Ascending aorta (tissue), 2 donors: ENCODE results near the gene CLN6. TPM values are rescaled to one million over a fixed set of nuclear protein-coding genes. Genes with fewer than 3 reads are reported as not detected.

Experiments
- DNase-seq, 2 donors: peaks; one replicate each; pipeline ENCODE4 v3.0.0-alpha.2; 2019; ENCODE audit warnings: low spot score in 2 of 2
- H3K27ac ChIP-seq, 2 donors: fragments of 200-600 bp; sonication (generic); one replicate each; pipeline ENCODE4 v1.5.1; 2016 to 2017; ENCODE audit warnings: mild to moderate bottlenecking in 1 of 2
- H3K27me3 ChIP-seq: fragments of 200-600 bp; sonication (generic); one replicate; pipeline ENCODE4 v1.5.1; 2017
- H3K36me3 ChIP-seq, 2 donors: fragments of 200-600 bp; sonication (generic); one replicate each; pipeline ENCODE4 v1.5.1; 2016
- H3K4me1 ChIP-seq, 2 donors: fragments of 200-600 bp; sonication (generic); one replicate each; pipeline ENCODE4 v1.5.1; 2016 to 2017; ENCODE audit warnings: mild to moderate bottlenecking in 1 of 2
- H3K4me3 ChIP-seq, 2 donors: fragments of 200-600 bp; sonication (generic); one replicate each; pipeline ENCODE4 v1.5.1; 2016 to 2017; ENCODE audit warnings: mild to moderate bottlenecking in 1 of 2
- H3K9me3 ChIP-seq, 2 donors: fragments of 200-600 bp; sonication (generic); one replicate each; pipeline ENCODE4 v1.5.1; 2016
- CTCF ChIP-seq, 3 experiments: fragments of 200-600 bp in 2 of 3; fragments of 450-650 bp in 1 of 3; sonication (generic) in 2 of 3; IDR thresholded peaks; one replicate each; pipeline ENCODE4 v1.5.1; 2016 to 2019; ENCODE audit warnings: antibody characterized with exemption in 3 of 3, mild to moderate bottlenecking in 1 of 3, moderate library complexity in 1 of 3
- intact Hi-C: fragments of 100-400 bp; cut with DNase I; formaldehyde crosslinking; loops from one replicate; pipeline ENCODE4 v1.15.1; 2023
- total RNA-seq: library from RNA; depleted of rRNA; stranded (reverse); fragments of >200 nt; gene quantifications from one replicate; pipeline ENCODE4 v1.1.0, GENCODE V29; 2016

CLN6 gene
- total RNA-seq, 1 donor from 2014 or later: 6.4 TPM

GRCh38 chr15:68158046-68158628 is 71.4 kb downstream of the CLN6 start:
- TF ChIP-seq CTCF (IDR thresholded peaks at IDR 0.05): no peak
- no peaks in the 10 kb centered on the region for H3K27me3 ChIP-seq
- H3K36me3 ChIP-seq: peaks cover 10 to 14% of the 10 kb centered on the region in 2 donors
- H3K4me1 ChIP-seq: peaks cover 0 to 18% of the 10 kb centered on the region in 2 donors
- no peak overlapping the region for H3K4me3 ChIP-seq
- H3K27ac ChIP-seq: peak overlapping the region; percentile 54 to 63
- no peak for DNase-seq
- H3K9me3 ChIP-seq: no peaks in the 10 kb centered on the region
- intact Hi-C loops: loop anchor here (5.0 kb wide), 2 partner anchors 54 to 101 kb away; no protein-coding TSS in a partner anchor

GRCh38 chr15:68157074-68157473 is 72.5 kb downstream of the CLN6 start:
- Histone ChIP-seq H3K27ac (peak overlapping the region in 1 of 2 donors; percentile 63), H3K4me1 (peaks cover 0 to 18% of the 10 kb centered on the region in 2 donors), H3K36me3 (peaks cover 8 to 10% of the 10 kb centered on the region in 2 donors), H3K27me3 (no peaks in the 10 kb centered on the region), H3K4me3 (no peak overlapping the region), H3K9me3 (no peaks in the 10 kb centered on the region)
- no peak for DNase-seq
- no peak for TF ChIP-seq CTCF (IDR thresholded peaks at IDR 0.05)
- intact Hi-C loops: loop anchor here (5.0 kb wide), 2 partner anchors 55 to 100 kb away; no protein-coding TSS in a partner anchor

Other genes with a start within 250 kb of the CLN6 start
- gene PIAS1, start 175.4 kb downstream of the CLN6 start, total RNA-seq: 17.1 TPM
- gene CALML4, start 24.4 kb downstream of the CLN6 start, total RNA-seq: 0.85 TPM
- 57.0 TPM for gene FEM1B, start 48.0 kb upstream of the CLN6 start, total RNA-seq
- 136 TPM for gene ITGA11, start 202.4 kb upstream of the CLN6 start, total RNA-seq